GM12864 (cell line): ENCODE measurements around the gene CERS1.

ENCODE experiments used
- DNase-seq: peaks from one replicate; pipeline ENCODE4 v3.0.0-alpha.2; 2011; ENCODE audit warnings: low read depth
- H3K4me3 ChIP-seq: 2 replicates; pipeline ENCODE4 v1.5.1; 2011; ENCODE audit warnings: mild to moderate bottlenecking, low read depth, low read length, control low read depth
- TF ChIP-seq, protein P1 (sequence below): IDR thresholded peaks from 2 replicates; pipeline ENCODE4 v1.5.1; 2011; ENCODE audit warnings: low read depth, mild to moderate bottlenecking, moderate library complexity, low read length, control low read depth, inconsistent platforms; ENCODE audit errors: missing control alignments

CERS1 gene, protein sequence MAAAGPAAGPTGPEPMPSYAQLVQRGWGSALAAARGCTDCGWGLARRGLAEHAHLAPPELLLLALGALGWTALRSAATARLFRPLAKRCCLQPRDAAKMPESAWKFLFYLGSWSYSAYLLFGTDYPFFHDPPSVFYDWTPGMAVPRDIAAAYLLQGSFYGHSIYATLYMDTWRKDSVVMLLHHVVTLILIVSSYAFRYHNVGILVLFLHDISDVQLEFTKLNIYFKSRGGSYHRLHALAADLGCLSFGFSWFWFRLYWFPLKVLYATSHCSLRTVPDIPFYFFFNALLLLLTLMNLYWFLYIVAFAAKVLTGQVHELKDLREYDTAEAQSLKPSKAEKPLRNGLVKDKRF

DNA sequence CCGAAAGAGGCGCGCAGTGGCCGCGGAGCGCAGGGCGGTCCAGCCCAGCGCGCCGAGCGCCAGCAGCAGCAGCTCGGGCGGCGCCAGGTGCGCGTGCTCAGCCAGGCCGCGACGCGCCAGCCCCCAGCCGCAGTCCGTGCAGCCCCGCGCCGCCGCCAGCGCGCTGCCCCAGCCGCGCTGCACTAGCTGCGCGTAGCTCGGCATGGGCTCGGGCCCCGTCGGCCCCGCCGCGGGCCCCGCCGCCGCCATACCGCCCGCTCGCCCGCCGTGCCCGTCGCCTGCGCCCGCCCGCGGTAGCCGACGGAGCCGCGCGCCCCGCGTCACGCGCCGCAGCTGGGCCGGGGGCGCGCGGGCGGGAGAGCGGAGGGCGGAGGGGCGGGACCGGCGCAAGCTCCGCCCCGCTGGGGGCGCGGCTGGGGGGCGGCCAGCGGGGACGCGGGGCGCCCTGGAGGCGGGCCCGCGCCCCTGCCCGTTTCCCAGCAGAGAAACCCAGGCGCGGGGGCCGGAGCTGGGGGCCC, at the start of gene CERS1:
TSS of gene CERS1 (minus strand) at position 335 of the 518 bp plus-strand sequence. CDS start at position 249, 86 bp downstream.
- DNase-seq = no peak
- TF ChIP-seq, protein P1, sequence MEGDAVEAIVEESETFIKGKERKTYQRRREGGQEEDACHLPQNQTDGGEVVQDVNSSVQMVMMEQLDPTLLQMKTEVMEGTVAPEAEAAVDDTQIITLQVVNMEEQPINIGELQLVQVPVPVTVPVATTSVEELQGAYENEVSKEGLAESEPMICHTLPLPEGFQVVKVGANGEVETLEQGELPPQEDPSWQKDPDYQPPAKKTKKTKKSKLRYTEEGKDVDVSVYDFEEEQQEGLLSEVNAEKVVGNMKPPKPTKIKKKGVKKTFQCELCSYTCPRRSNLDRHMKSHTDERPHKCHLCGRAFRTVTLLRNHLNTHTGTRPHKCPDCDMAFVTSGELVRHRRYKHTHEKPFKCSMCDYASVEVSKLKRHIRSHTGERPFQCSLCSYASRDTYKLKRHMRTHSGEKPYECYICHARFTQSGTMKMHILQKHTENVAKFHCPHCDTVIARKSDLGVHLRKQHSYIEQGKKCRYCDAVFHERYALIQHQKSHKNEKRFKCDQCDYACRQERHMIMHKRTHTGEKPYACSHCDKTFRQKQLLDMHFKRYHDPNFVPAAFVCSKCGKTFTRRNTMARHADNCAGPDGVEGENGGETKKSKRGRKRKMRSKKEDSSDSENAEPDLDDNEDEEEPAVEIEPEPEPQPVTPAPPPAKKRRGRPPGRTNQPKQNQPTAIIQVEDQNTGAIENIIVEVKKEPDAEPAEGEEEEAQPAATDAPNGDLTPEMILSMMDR = no peak
- H3K4me3 ChIP-seq = no peak within 1 kb of the TSS

DNA sequence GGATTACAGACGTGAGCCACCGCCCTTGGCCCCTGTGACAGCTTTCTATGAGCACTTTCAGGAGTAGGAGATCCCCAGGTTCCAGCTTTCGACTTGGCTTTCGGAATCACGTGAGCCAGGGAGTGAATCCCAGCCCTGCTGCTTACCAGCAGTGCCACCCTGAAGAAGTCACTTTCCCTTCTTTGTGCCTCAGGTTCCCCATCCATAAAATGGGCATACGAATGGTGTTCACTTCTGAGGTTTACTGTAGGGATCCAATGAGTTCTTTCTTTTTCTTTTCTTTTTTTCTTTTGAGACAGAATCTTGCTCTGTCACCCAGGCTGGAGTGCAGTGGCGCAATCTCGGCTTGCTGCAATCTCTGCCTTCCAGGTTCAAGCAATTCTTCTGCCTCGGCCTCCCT, 49.3 kb upstream of the CERS1 start:
- H3K4me3 ChIP-seq = no peak overlapping the region
- TF ChIP-seq, protein P1 = no peak

GRCh38 chr19:18943465-18943864, 47.5 kb upstream of the CERS1 start:
- TF ChIP-seq, protein P1 = no peak
- no peak overlapping the region for H3K4me3 ChIP-seq
- DNase-seq = no peak

More for the DNA sequence above, 49.3 kb upstream of the CERS1 start:
- no peak for DNase-seq

- no peak for DNase-seq
- H3K4me3 ChIP-seq = no peak overlapping the region
- TF ChIP-seq, protein P1 = no peak
These were observed 46.7 kb upstream of the CERS1 start for GRCh38 chr19:18942692-18943091.

- no peak for DNase-seq
- H3K4me3 ChIP-seq = no peak overlapping the region
- TF ChIP-seq, protein P1 = no peak
These were observed 45.8 kb upstream of the CERS1 start for GRCh38 chr19:18941628-18942354.

- no peak for DNase-seq
- TF ChIP-seq, protein P1 = peak; percentile 33
- H3K4me3 ChIP-seq = peak within 1 kb of the TSS; percentile 43
These were observed 45.0 kb upstream of the CERS1 start, which contains the start of gene HOMER3 for GRCh38 chr19:18940769-18941627. TSS of gene HOMER3 (minus strand) at chr19:18941217. CDS start at chr19:18938982, 2,235 bp downstream.
